ENCODE data around the gene PCSK5.

GRCh38 chr9:76355886-76356285, 465.4 kb downstream of the PCSK5 start:
- no peak for TF ChIP-seq CTCF (IDR thresholded peaks at IDR 0.05)
- no peak for TF ChIP-seq EZH2 (IDR thresholded peaks at IDR 0.05; ENCODE audit: borderline replicate concordance, insufficient read depth, low read depth, low read length, poor library complexity, severe bottlenecking)
